SK-N-MC (cell line): ENCODE data around the gene OR8B12.

Experiments
- EZH2 ChIP-seq: fragments of 200-600 bp; sonication (generic); IDR thresholded peaks from one replicate; pipeline ENCODE4 v1.6.1; 2017; ENCODE audit warnings: antibody characterized with exemption
- FOXP2 ChIP-seq: optimal IDR thresholded peaks from 2 replicates; pipeline ENCODE3; 2011; ENCODE audit warnings: mild to moderate bottlenecking, moderate library complexity; ENCODE audit not compliant: insufficient read depth; ENCODE audit errors: extremely low read length, control extremely low read depth
- POLR2AphosphoS5 ChIP-seq: IDR thresholded peaks from 2 replicates; pipeline ENCODE4 v1.6.1; 2012; ENCODE audit warnings: mild to moderate bottlenecking, low read depth, low read length, borderline replicate concordance

DNA sequence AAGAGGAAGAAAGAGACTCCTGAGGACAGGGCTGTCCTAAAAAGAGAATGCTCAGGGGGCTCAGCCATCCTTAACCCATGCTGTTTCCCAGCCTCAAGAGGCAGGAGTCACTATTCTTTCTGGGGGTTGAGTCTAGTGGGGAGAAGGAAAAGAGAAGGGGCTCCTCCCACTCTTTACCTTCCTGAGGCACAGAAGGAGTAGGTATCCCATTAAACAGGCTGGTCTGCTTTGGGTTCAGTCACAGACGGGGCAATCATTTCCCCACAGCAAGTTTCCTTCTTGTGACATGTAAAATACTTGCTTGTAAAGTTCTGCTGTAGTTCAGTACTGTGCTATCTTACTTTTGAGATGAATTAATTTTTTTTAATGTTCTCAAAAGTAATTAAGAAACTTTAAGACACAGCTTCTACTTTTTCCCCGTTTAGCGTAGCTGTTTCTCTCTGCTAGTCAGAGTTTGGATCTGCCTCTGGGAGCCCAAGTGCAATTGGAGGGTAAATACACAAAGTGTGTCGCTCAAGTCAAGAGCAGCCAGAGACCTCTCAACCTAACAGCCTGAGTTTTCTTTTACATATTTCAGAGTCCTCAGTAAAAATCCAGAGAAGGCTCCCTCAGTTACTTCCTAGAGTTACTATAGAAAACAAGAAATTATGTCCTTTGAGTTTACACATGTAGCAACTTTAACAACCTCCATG, 41.4 kb upstream of the OR8B12 start:
- TF ChIP-seq POLR2AphosphoS5 (no peak), EZH2 (no peak), FOXP2 (no peak)
